Thyroid gland (tissue), 4 donors: Measurements from ENCODE around the gene ITGAD. TPM values are rescaled to one million over a fixed set of nuclear protein-coding genes. Genes with fewer than 3 reads are reported as not detected.

ENCODE experiments used
- DNase-seq, 2 donors: peaks; one replicate each; pipeline ENCODE4 v3.0.0-alpha.2; 2019
- H3K27ac ChIP-seq, 3 donors: fragments of 200-600 bp; sonication (generic); 1 replicate in 2 of 3; 2 replicates in 1 of 3; pipeline ENCODE4 v1.5.1; 2016 to 2019; ENCODE audit warnings: mild to moderate bottlenecking in 1 of 3, moderate library complexity in 1 of 3
- H3K27me3 ChIP-seq: fragments of 200-600 bp; sonication (generic); one replicate; pipeline ENCODE4 v1.5.1; 2019
- H3K36me3 ChIP-seq, 2 donors: fragments of 200-600 bp; sonication (generic); one replicate each; pipeline ENCODE4 v1.5.1; 2016 to 2019
- H3K4me1 ChIP-seq, 2 donors: fragments of 200-600 bp; sonication (generic); one replicate each; pipeline ENCODE4 v1.5.1; 2017 to 2019
- H3K4me3 ChIP-seq, 3 donors: fragments of 200-600 bp; sonication (generic); replicated peaks in 1 of 3; 1 replicate in 2 of 3; 2 replicates in 1 of 3; pipeline ENCODE4 v1.5.1; 2016; ENCODE audit warnings: mild to moderate bottlenecking in 1 of 3
- H3K9me3 ChIP-seq: fragments of 200-600 bp; sonication (generic); one replicate; pipeline ENCODE4 v1.5.1; 2017
- POLR2A ChIP-seq, 2 donors: fragments of 450-650 bp; IDR thresholded peaks; one replicate each; pipeline ENCODE4 v1.6.1; 2017; ENCODE audit warnings: antibody characterized with exemption in 2 of 2, mild to moderate bottlenecking in 2 of 2, moderate library complexity in 1 of 2
- WGBS, 2 donors: methylation state at CpG; one replicate each; pipeline ENCODE4 v1.1.5; 2017; 5-methylcytosine and 5-hydroxymethylcytosine counted together
- intact Hi-C: fragments of 100-400 bp; cut with DNase I; formaldehyde crosslinking; loops from one replicate; pipeline ENCODE4 v1.15.1; 2023
- total RNA-seq, 4 donors: library from RNA; depleted of rRNA; stranded (reverse); fragments of >200 nt; gene quantifications; one replicate each; pipeline ENCODE4 v1.2.3, GENCODE V29; 2016
- TF ChIP-seq, protein P1 (sequence below), 6 experiments: fragments of 200-600 bp in 3 of 6; fragments of 450-650 bp in 3 of 6; sonication (generic) in 3 of 6; IDR thresholded peaks; one replicate each; pipeline ENCODE4 v1.5.1; 2016 to 2019; ENCODE audit warnings: antibody characterized with exemption in 6 of 6, mild to moderate bottlenecking in 2 of 6, inconsistent platforms in 1 of 6, moderate library complexity in 1 of 6

Gene ITGAD
- total RNA-seq, 4 donors from 2014 or later: not detected

DNA sequence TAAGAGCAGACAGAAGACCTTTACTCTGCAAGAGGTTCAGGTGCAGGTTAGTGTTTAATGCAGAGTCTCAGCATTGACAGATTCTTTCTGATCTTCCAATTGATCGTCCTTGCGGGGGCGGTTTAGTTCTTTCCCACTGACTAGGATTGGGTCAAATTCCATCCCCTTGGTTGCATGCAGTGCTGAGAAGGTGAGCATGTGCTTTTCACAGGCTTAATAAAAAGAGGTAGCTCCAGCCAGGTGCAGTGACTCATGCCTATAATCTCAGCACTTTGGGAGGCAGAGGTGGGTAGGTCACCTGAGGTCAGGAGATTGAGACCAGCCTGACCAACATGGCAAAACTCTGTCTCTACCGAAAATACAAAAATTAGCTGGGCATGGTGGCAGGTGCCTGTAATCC lies 7.5 kb upstream of the ITGAD start:
- Histone ChIP-seq H3K9me3 (no peaks in the 10 kb centered on the region), H3K27me3 (no peaks in the 10 kb centered on the region), H3K36me3 (no peaks in the 10 kb centered on the region), H3K27ac (no peak overlapping the region), H3K4me1 (no peaks in the 10 kb centered on the region), H3K4me3 (no peak overlapping the region)
- 82 to 84% methylated on average over 4 of the region's 4 CpGs for WGBS, 2 donors
- DNase-seq: no peak
- TF ChIP-seq, protein P1, sequence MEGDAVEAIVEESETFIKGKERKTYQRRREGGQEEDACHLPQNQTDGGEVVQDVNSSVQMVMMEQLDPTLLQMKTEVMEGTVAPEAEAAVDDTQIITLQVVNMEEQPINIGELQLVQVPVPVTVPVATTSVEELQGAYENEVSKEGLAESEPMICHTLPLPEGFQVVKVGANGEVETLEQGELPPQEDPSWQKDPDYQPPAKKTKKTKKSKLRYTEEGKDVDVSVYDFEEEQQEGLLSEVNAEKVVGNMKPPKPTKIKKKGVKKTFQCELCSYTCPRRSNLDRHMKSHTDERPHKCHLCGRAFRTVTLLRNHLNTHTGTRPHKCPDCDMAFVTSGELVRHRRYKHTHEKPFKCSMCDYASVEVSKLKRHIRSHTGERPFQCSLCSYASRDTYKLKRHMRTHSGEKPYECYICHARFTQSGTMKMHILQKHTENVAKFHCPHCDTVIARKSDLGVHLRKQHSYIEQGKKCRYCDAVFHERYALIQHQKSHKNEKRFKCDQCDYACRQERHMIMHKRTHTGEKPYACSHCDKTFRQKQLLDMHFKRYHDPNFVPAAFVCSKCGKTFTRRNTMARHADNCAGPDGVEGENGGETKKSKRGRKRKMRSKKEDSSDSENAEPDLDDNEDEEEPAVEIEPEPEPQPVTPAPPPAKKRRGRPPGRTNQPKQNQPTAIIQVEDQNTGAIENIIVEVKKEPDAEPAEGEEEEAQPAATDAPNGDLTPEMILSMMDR (IDR thresholded peaks at IDR 0.05): no peak
- no peak for TF ChIP-seq POLR2A (IDR thresholded peaks at IDR 0.05)
- intact Hi-C loops: no loop called here

- H3K27me3 ChIP-seq: no peaks in the 10 kb centered on the region
- DNase-seq: no peak
- WGBS, 2 donors: 52 to 64% methylated on average over 6 of the region's 6 CpGs
These were observed 6.8 kb upstream of the ITGAD start for GRCh38 chr16:31386157-31386984.

GRCh38 chr16:31388535-31388934 lies 4.6 kb upstream of the ITGAD start:
- no peak for DNase-seq
- no peak for TF ChIP-seq POLR2A (IDR thresholded peaks at IDR 0.05)
- TF ChIP-seq, protein P1 (IDR thresholded peaks at IDR 0.05): no peak
- intact Hi-C loops: no loop called here
- no peaks in the 10 kb centered on the region for H3K9me3 ChIP-seq
- H3K4me1 ChIP-seq: no peaks in the 10 kb centered on the region
- no peaks in the 10 kb centered on the region for H3K27me3 ChIP-seq
- H3K4me3 ChIP-seq: no peak overlapping the region
- no peak overlapping the region for H3K27ac ChIP-seq
- WGBS, 2 donors: 76 to 79% methylated on average over 2 of the region's 2 CpGs
- H3K36me3 ChIP-seq: no peaks in the 10 kb centered on the region

More at GRCh38 chr16:31386157-31386984, 6.8 kb upstream of the ITGAD start:
- TF ChIP-seq, protein P1 (IDR thresholded peaks at IDR 0.05): no peak
- no peak for TF ChIP-seq POLR2A (IDR thresholded peaks at IDR 0.05)
- no peaks in the 10 kb centered on the region for H3K36me3 ChIP-seq
- no peaks in the 10 kb centered on the region for H3K4me1 ChIP-seq
- H3K4me3 ChIP-seq: no peak overlapping the region
- intact Hi-C loops: no loop called here
- H3K27ac ChIP-seq: no peak overlapping the region
- no peaks in the 10 kb centered on the region for H3K9me3 ChIP-seq

DNA sequence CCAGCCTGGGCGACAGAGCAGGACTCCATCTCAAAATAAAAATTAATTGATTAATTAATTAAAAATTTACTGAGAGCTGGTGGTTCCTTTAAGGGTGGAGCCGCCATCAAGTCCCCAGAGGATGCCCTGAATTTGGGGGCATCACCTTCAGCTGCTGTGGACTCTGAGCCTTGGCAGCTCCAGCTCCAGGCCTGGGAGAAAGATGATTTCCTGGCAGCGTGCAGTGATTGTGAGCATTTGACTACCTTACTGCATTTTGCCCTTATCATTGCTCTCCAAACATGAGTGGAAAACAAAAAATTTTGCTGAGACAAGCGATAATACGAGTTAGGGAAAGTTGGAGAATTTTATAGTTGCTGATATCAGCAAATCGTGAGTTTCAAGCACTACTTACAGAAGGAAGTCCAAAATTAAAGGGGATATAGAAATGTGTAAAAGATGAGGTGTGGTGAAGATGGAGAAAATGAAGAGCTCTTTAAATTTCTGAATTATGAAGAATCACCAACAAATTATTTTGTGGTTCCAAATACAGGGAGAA lies 2.6 kb upstream of the ITGAD start:
- TF ChIP-seq, protein P1 (IDR thresholded peaks at IDR 0.05): no peak
- TF ChIP-seq POLR2A (IDR thresholded peaks at IDR 0.05): no peak
- WGBS, 2 donors: 58% methylated on average over 6 of the region's 6 CpGs
- Histone ChIP-seq H3K9me3 (no peaks in the 10 kb centered on the region), H3K27me3 (no peaks in the 10 kb centered on the region), H3K36me3 (no peaks in the 10 kb centered on the region), H3K27ac (no peak overlapping the region), H3K4me3 (no peak overlapping the region), H3K4me1 (no peaks in the 10 kb centered on the region)
- intact Hi-C loops: no loop called here
- DNase-seq: no peak

GRCh38 chr16:31395647-31396046 lies 2.5 kb downstream of the ITGAD start:
- WGBS, 2 donors: 57 to 74% methylated on average over 5 to 6 of the region's 6 CpGs

More at GRCh38 chr16:31395647-31396046, 2.5 kb downstream of the ITGAD start:
- no peaks in the 10 kb centered on the region for H3K36me3 ChIP-seq
- no peaks in the 10 kb centered on the region for H3K9me3 ChIP-seq
- H3K4me3 ChIP-seq: no peak overlapping the region
- no peak overlapping the region for H3K27ac ChIP-seq
- TF ChIP-seq, protein P1 (IDR thresholded peaks at IDR 0.05): no peak
- no peak for TF ChIP-seq POLR2A (IDR thresholded peaks at IDR 0.05)
- intact Hi-C loops: no loop called here
- DNase-seq: no peak
- no peaks in the 10 kb centered on the region for H3K4me1 ChIP-seq
- H3K27me3 ChIP-seq: no peaks in the 10 kb centered on the region
